CD4-positive, alpha-beta T cell treated with Interleukin-12 subunit alpha and Interleukin-12 subunit beta, for 1 hour (primary cell): ENCODE data around the gene TBC1D5.
"Not testable (repeated sequence)": the region's sequence is repeated elsewhere in the genome, so short reads cannot be mapped to it uniquely, and the experiment has no call there.

Source experiments
- DNase-seq: peaks from one replicate; pipeline ENCODE4 v3.0.0-alpha.2; 2020

Gene TBC1D5

GRCh38 chr3:17742102-17742879, at the start of gene TBC1D5:
Gene TBC1D5 (minus strand): TSS chr3:17742631. CDS start chr3:17508570, 234,061 bp downstream.
- peak; percentile 94 for DNase-seq

GRCh38 chr3:17783426-17783825, 41.0 kb upstream of the TBC1D5 start:
- no peak for DNase-seq

- DNase-seq, result no peak
Measured at GRCh38 chr3:17782751-17783150, 40.3 kb upstream of the TBC1D5 start.

- DNase-seq, result not testable (repeated sequence)
Measured at GRCh38 chr3:17780369-17780768, 37.9 kb upstream of the TBC1D5 start.

- DNase-seq, result not testable (repeated sequence)
Measured at GRCh38 chr3:17779304-17780250, 37.1 kb upstream of the TBC1D5 start.

GRCh38 chr3:17777326-17777725, 34.9 kb upstream of the TBC1D5 start:
- DNase-seq, result not testable (repeated sequence)

- DNase-seq, result no peak
Measured at GRCh38 chr3:17775073-17775472, 32.6 kb upstream of the TBC1D5 start.

- peak; percentile 33 for DNase-seq
Measured at GRCh38 chr3:17774180-17774910, 31.9 kb upstream of the TBC1D5 start.

GRCh38 chr3:17772556-17772955, 30.1 kb upstream of the TBC1D5 start:
- DNase-seq, result no peak

- DNase-seq, result no peak
Measured at GRCh38 chr3:17771177-17772017, 29.0 kb upstream of the TBC1D5 start.

GRCh38 chr3:17770682-17771081, 28.3 kb upstream of the TBC1D5 start:
- DNase-seq, result no peak

- no peak for DNase-seq
Measured at GRCh38 chr3:17765819-17766472, 23.5 kb upstream of the TBC1D5 start.

GRCh38 chr3:17761563-17761962, 19.1 kb upstream of the TBC1D5 start:
- DNase-seq, result no peak

GRCh38 chr3:17759901-17760300, 17.5 kb upstream of the TBC1D5 start:
- DNase-seq, result no peak

- DNase-seq, result no peak
Measured at GRCh38 chr3:17755836-17756235, 13.4 kb upstream of the TBC1D5 start.

GRCh38 chr3:17753632-17753992, 11.2 kb upstream of the TBC1D5 start:
- no peak for DNase-seq

GRCh38 chr3:17752876-17753631, 10.6 kb upstream of the TBC1D5 start:
- DNase-seq, result no peak

GRCh38 chr3:17752436-17752835, 10.0 kb upstream of the TBC1D5 start:
- DNase-seq, result no peak

GRCh38 chr3:17749705-17750293, 7.4 kb upstream of the TBC1D5 start:
- no peak for DNase-seq

- no peak for DNase-seq
Measured at GRCh38 chr3:17749281-17749680, 6.8 kb upstream of the TBC1D5 start.

- DNase-seq, result no peak
Measured at GRCh38 chr3:17747890-17748247, 5.4 kb upstream of the TBC1D5 start.
